ENCODE measurements around the gene PLCG2.

The PLCG2 gene

GRCh38 chr16:81896902-81897301, 117.8 kb downstream of the PLCG2 start:
- H3K27me3 Mint-ChIP-seq = no peaks in the 10 kb centered on the region
- H3K4me1 Mint-ChIP-seq = no peaks in the 10 kb centered on the region
- no peak overlapping the region for H3K4me3 Mint-ChIP-seq
- peaks cover 2% of the 10 kb centered on the region for H3K36me3 Mint-ChIP-seq (ENCODE audit: low read depth)
- ATAC-seq (no peak), DNase-seq (no peak)
- no peaks in the 10 kb centered on the region for H3K9me3 Mint-ChIP-seq
- no peak overlapping the region for H3K27ac Mint-ChIP-seq

- Mint-ChIP-seq H3K36me3 (ENCODE audit: low read depth) (peaks cover 1% of the 10 kb centered on the region), H3K27me3 (no peaks in the 10 kb centered on the region), H3K4me3 (no peak overlapping the region), H3K4me1 (no peaks in the 10 kb centered on the region), H3K9me3 (no peaks in the 10 kb centered on the region), H3K27ac (no peak overlapping the region)
- no peak for ATAC-seq
- no peak for DNase-seq
These were observed 120.5 kb downstream of the PLCG2 start for GRCh38 chr16:81899601-81900000.

- Mint-ChIP-seq H3K4me1 (no peaks in the 10 kb centered on the region), H3K36me3 (ENCODE audit: low read depth) (peaks cover 1% of the 10 kb centered on the region)
These were observed 120.9 kb downstream of the PLCG2 start for GRCh38 chr16:81900014-81900413.

GRCh38 chr16:81900456-81900855, 121.4 kb downstream of the PLCG2 start:
- Mint-ChIP-seq H3K4me1 (no peaks in the 10 kb centered on the region), H3K27ac (no peak overlapping the region), H3K4me3 (no peak overlapping the region), H3K36me3 (ENCODE audit: low read depth) (peaks cover 1% of the 10 kb centered on the region), H3K27me3 (no peaks in the 10 kb centered on the region), H3K9me3 (no peaks in the 10 kb centered on the region)
- DNase-seq (no peak), ATAC-seq (no peak)

More at GRCh38 chr16:81900014-81900413, 120.9 kb downstream of the PLCG2 start:
- Mint-ChIP-seq H3K4me3 (no peak overlapping the region), H3K9me3 (no peaks in the 10 kb centered on the region), H3K27ac (no peak overlapping the region), H3K27me3 (no peaks in the 10 kb centered on the region)
- ATAC-seq = no peak
- no peak for DNase-seq

- no peak for ATAC-seq
- no peaks in the 10 kb centered on the region for H3K9me3 Mint-ChIP-seq
These were observed 122.4 kb downstream of the PLCG2 start for GRCh38 chr16:81901484-81901883.

GRCh38 chr16:81902025-81902424, 122.9 kb downstream of the PLCG2 start:
- Mint-ChIP-seq H3K27ac (no peak overlapping the region), H3K4me3 (no peak overlapping the region), H3K9me3 (no peaks in the 10 kb centered on the region), H3K4me1 (no peaks in the 10 kb centered on the region), H3K27me3 (no peaks in the 10 kb centered on the region), H3K36me3 (ENCODE audit: low read depth) (peaks cover 1% of the 10 kb centered on the region)
- ATAC-seq (no peak), DNase-seq (no peak)

More at GRCh38 chr16:81901484-81901883, 122.4 kb downstream of the PLCG2 start:
- no peaks in the 10 kb centered on the region for H3K4me1 Mint-ChIP-seq
- no peak overlapping the region for H3K4me3 Mint-ChIP-seq
- no peak overlapping the region for H3K27ac Mint-ChIP-seq
- no peak for DNase-seq
- no peaks in the 10 kb centered on the region for H3K27me3 Mint-ChIP-seq
- H3K36me3 Mint-ChIP-seq (ENCODE audit: low read depth) = peaks cover 1% of the 10 kb centered on the region

- no peaks in the 10 kb centered on the region for H3K4me1 Mint-ChIP-seq
- H3K27me3 Mint-ChIP-seq = no peaks in the 10 kb centered on the region
- H3K4me3 Mint-ChIP-seq = no peak overlapping the region
- no peaks in the 10 kb centered on the region for H3K9me3 Mint-ChIP-seq
- DNase-seq = no peak
- ATAC-seq = no peak
- no peak overlapping the region for H3K27ac Mint-ChIP-seq
- H3K36me3 Mint-ChIP-seq (ENCODE audit: low read depth) = peaks cover 1% of the 10 kb centered on the region
These were observed 125.2 kb downstream of the PLCG2 start for GRCh38 chr16:81904320-81904719.

- Mint-ChIP-seq H3K9me3 (no peaks in the 10 kb centered on the region), H3K36me3 (ENCODE audit: low read depth) (peaks cover 1% of the 10 kb centered on the region), H3K27me3 (no peaks in the 10 kb centered on the region)
These were observed 126.2 kb downstream of the PLCG2 start for GRCh38 chr16:81905277-81905676.

GRCh38 chr16:81907681-81908080, 128.6 kb downstream of the PLCG2 start:
- H3K36me3 Mint-ChIP-seq (ENCODE audit: low read depth) = no peaks in the 10 kb centered on the region
- no peak overlapping the region for H3K27ac Mint-ChIP-seq
- ATAC-seq = no peak

More at GRCh38 chr16:81905277-81905676, 126.2 kb downstream of the PLCG2 start:
- Mint-ChIP-seq H3K27ac (no peak overlapping the region), H3K4me1 (no peaks in the 10 kb centered on the region), H3K4me3 (no peak overlapping the region)
- ATAC-seq = no peak
- no peak for DNase-seq

GRCh38 chr16:81908466-81909262, 129.6 kb downstream of the PLCG2 start:
- H3K36me3 Mint-ChIP-seq (ENCODE audit: low read depth) = no peaks in the 10 kb centered on the region
- H3K27me3 Mint-ChIP-seq = no peaks in the 10 kb centered on the region
- H3K4me3 Mint-ChIP-seq = no peak overlapping the region
- H3K27ac Mint-ChIP-seq = no peak overlapping the region
- ATAC-seq = no peak
- no peaks in the 10 kb centered on the region for H3K9me3 Mint-ChIP-seq
- H3K4me1 Mint-ChIP-seq = no peaks in the 10 kb centered on the region
- DNase-seq = no peak

More at GRCh38 chr16:81907681-81908080, 128.6 kb downstream of the PLCG2 start:
- no peak for DNase-seq
- Mint-ChIP-seq H3K27me3 (no peaks in the 10 kb centered on the region), H3K9me3 (no peaks in the 10 kb centered on the region), H3K4me1 (no peaks in the 10 kb centered on the region), H3K4me3 (no peak overlapping the region)

- Mint-ChIP-seq H3K36me3 (ENCODE audit: low read depth) (no peaks in the 10 kb centered on the region), H3K9me3 (no peaks in the 10 kb centered on the region), H3K4me3 (no peak overlapping the region), H3K27me3 (no peaks in the 10 kb centered on the region), H3K4me1 (no peaks in the 10 kb centered on the region), H3K27ac (no peak overlapping the region)
- ATAC-seq (no peak), DNase-seq (no peak)
These were observed 131.3 kb downstream of the PLCG2 start for GRCh38 chr16:81910366-81910885.

- no peak overlapping the region for H3K27ac Mint-ChIP-seq
- H3K27me3 Mint-ChIP-seq = peaks cover 3% of the 10 kb centered on the region
- DNase-seq (no peak), ATAC-seq (no peak)
- H3K36me3 Mint-ChIP-seq (ENCODE audit: low read depth) = no peaks in the 10 kb centered on the region
- no peak overlapping the region for H3K4me3 Mint-ChIP-seq
- H3K9me3 Mint-ChIP-seq = no peaks in the 10 kb centered on the region
- no peaks in the 10 kb centered on the region for H3K4me1 Mint-ChIP-seq
These were observed 133.3 kb downstream of the PLCG2 start for GRCh38 chr16:81912395-81912794.

- Mint-ChIP-seq H3K27me3 (peaks cover 3% of the 10 kb centered on the region), H3K4me1 (no peaks in the 10 kb centered on the region), H3K27ac (no peak overlapping the region), H3K9me3 (no peaks in the 10 kb centered on the region), H3K4me3 (no peak overlapping the region), H3K36me3 (ENCODE audit: low read depth) (no peaks in the 10 kb centered on the region)
- no peak for ATAC-seq
- DNase-seq = no peak
These were observed 134.1 kb downstream of the PLCG2 start for GRCh38 chr16:81913222-81913621.

- Mint-ChIP-seq H3K27ac (no peak overlapping the region), H3K9me3 (no peaks in the 10 kb centered on the region), H3K27me3 (peaks cover 3% of the 10 kb centered on the region), H3K4me3 (no peak overlapping the region), H3K4me1 (no peaks in the 10 kb centered on the region), H3K36me3 (ENCODE audit: low read depth) (no peaks in the 10 kb centered on the region)
- ATAC-seq = no peak
- DNase-seq = no peak
These were observed 138.3 kb downstream of the PLCG2 start for GRCh38 chr16:81917375-81917774.

GRCh38 chr16:81918927-81919326, 139.8 kb downstream of the PLCG2 start:
- Mint-ChIP-seq H3K27me3 (peaks cover 3% of the 10 kb centered on the region), H3K9me3 (no peaks in the 10 kb centered on the region), H3K36me3 (ENCODE audit: low read depth) (no peaks in the 10 kb centered on the region)

More at GRCh38 chr16:81918927-81919326, 139.8 kb downstream of the PLCG2 start:
- ATAC-seq = no peak
- Mint-ChIP-seq H3K4me3 (no peak overlapping the region), H3K4me1 (no peaks in the 10 kb centered on the region), H3K27ac (no peak overlapping the region)
- no peak for DNase-seq

Measured in activated naive CD8-positive, alpha-beta T cell treated with anti-CD3 and anti-CD28 coated beads, Interleukin-2, amount 50 U/mL, for 24 hours (primary cell).